Measurements from ENCODE around the gene OPCML. TPM values are rescaled to one million over a fixed set of nuclear protein-coding genes. Genes with fewer than 3 reads are reported as not detected.
A peak's percentile ranks its signal among the peaks of the same experiment; 100 is the strongest.

Gene OPCML
- total RNA-seq, 1 experiment from 2014 or later, result not detected

DNA sequence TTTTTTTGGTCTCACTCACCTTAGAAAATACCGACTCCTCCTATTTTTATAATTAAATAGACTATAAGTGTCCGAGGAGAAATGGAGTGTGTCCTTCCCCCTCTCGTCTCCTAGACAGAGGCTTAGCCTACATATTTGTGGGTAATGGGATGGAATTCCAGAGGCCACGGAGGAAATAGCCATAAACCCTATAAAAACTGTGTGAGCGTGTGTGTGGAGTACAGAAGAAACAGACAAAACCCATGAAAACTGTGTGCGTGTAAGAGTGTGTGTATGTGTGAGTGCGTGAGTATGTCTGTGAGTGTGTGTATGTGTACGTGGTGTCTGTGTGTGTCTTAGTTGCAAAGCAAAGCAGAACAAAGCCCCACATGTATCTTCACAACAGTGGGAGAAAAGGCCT, 883.5 kb downstream of the OPCML start:
- DNase-seq (ENCODE audit: low read depth, low spot score), result no peak
- in situ Hi-C loops (cut with HindIII; ENCODE audit: low pct_unique_long_range_greater_than_20kb, low sequenced_read_pairs), result no loop called here

DNA sequence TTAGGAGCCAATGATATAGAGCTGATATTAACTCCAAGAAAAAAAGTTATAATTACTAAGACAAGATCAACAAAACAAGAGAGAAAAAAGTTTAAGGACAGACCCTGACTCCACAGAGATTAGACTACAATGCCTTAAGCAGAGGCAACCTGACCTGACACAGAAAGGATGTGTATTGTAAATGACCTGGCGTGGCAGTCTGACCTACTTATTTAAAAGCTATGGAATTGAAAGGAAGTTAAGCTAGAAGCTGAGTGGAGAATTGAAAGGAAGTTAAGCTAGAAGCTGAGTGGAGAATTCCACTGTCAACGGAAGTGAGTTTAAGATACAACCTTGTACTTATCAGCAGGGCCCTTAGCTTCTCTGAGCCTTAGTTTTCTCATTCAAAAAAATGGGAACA, 885.4 kb downstream of the OPCML start:
- in situ Hi-C loops (cut with HindIII; ENCODE audit: low pct_unique_long_range_greater_than_20kb, low sequenced_read_pairs), result no loop called here
- DNase-seq (ENCODE audit: low read depth, low spot score), result no peak

DNA sequence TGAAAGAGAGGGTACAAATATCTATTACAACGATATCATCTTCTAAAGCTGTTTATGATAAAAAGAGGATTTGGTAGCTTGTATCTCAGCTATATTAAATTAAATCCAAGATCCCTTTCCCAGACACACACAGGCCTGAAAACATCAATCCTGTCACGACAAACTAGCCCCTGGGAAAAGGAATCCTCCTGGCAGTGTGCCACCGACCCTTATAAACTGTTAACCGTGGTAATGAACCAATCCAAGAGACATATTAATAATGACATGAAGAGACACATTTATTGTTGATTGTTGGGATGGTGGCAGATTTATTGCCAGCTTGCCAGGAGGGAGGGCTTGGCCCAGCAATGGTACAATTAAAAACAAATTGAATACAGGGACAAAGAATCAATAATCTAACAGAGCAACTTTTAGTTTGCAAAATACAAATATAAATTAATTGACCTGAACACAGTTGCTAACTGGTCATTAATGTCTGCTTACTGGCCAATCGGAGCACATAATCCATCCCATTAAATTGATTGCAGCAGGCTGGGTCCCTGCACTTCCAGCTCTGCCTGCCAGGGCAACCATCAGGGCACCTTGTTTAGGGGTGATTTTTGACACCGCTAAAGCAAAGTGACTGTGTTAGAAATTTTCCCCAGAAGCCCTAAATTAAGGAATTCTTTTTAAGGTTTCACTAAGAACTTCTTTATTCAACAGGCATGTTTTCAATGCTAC, 887.6 kb downstream of the OPCML start:
- no peak for DNase-seq (ENCODE audit: low read depth, low spot score)
- in situ Hi-C loops (cut with HindIII; ENCODE audit: low pct_unique_long_range_greater_than_20kb, low sequenced_read_pairs), result no loop called here

DNA sequence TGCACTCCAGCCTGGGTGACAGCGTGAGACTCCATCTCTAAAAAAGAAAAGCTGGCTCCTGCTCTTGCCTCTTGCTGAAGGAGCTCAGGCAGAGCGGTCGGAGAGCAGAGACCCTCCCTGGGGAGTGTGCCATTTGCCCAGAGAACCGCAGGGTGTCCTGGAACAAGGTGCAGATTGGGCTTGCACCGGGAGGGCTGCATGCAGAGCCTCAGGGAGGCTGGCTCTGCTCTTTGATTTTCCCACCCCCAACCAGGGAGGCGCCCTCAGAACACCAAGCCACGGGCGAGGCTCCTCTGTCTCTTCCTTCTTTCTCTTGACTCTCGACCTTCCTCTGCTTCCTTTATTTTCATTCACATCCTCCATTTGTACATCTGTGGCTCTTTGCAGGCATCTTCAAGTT, 889.1 kb downstream of the OPCML start:
- in situ Hi-C loops (cut with HindIII; ENCODE audit: low pct_unique_long_range_greater_than_20kb, low sequenced_read_pairs), result no loop called here

DNA sequence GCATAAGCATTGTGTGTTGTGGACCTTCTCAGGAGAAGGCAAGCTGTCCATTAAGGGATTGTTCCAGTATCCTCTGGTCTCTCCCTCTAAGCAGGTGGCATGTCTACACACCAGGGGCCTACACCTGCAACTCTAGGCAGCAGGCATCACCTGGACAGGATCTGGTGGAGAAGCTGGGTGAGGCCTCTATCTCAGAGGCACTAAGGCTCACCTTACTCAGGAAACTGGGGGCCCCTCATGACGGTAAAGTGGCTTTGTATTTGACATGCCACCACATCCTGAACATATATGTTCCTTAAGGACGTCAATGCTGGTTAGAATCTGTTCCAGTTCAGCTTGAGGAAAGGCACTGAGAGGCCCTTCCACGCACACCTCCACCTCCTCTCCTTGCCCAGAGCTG, 891.3 kb downstream of the OPCML start:
- no peak for DNase-seq (ENCODE audit: low read depth, low spot score)
- in situ Hi-C loops (cut with HindIII; ENCODE audit: low pct_unique_long_range_greater_than_20kb, low sequenced_read_pairs), result no loop called here

More for the DNA sequence above, 889.1 kb downstream of the OPCML start:
- DNase-seq (ENCODE audit: low read depth, low spot score), result no peak

DNA sequence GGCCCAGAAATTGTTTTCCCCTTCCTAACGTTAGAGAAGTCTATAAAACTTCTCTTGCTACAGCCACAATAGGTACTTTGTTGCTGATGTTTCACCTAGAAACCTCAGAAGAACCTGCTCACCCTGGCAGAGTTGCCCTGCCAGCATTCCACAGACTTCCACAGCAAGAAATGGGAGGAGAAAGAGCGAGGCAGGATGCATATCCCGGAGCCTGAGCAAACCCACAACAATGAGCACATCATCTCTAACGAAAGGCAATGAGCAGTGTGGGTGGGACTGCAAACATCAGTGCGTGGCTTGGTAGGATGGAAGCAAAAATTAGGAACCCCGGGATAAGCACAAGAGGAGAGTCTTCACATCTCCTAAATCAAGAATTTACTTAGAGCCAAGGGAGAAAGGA, 892.3 kb downstream of the OPCML start:
- in situ Hi-C loops (cut with HindIII; ENCODE audit: low pct_unique_long_range_greater_than_20kb, low sequenced_read_pairs), result no loop called here
- no peak for DNase-seq (ENCODE audit: low read depth, low spot score)

DNA sequence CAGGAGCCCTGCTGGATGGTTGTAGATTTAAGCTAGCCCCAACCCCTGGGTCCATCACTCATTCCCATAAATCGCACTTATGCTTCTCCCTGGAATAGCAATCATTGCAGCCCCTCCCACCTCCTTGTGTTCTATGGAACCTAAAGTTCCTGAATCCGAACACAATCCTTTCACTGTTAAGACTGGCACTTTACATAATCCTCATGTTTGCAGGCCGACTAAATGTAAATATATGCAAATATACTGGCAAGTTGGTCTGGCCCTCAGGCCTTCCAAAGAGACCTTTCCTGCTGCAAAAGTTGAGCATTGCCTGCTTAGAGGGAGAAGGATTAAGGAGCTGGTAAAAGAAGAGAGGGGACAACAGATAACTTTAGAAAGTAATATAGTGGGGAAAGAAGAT, 892.9 kb downstream of the OPCML start:
- in situ Hi-C loops (cut with HindIII; ENCODE audit: low pct_unique_long_range_greater_than_20kb, low sequenced_read_pairs), result no loop called here
- no peak for DNase-seq (ENCODE audit: low read depth, low spot score)

DNA sequence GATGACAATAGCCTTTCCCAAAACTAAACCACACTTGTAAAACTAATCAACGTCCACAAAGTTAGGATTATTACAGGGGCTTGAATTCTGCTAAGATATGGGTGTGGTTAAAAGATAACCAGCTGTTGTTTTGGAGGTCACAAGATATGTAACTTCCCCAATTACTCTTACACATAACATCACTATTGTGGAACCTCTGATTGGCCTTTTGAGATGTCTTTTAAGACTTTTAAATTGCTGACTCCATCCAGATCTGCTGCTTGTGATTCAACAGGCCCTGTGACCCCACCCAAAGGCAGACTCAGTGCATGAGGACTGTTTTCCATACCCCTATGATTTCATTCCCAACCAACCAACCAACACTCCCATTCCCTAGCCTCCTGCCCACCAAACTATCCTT, 893.9 kb downstream of the OPCML start:
- DNase-seq (ENCODE audit: low read depth, low spot score), result no peak
- in situ Hi-C loops (cut with HindIII; ENCODE audit: low pct_unique_long_range_greater_than_20kb, low sequenced_read_pairs), result no loop called here

DNA sequence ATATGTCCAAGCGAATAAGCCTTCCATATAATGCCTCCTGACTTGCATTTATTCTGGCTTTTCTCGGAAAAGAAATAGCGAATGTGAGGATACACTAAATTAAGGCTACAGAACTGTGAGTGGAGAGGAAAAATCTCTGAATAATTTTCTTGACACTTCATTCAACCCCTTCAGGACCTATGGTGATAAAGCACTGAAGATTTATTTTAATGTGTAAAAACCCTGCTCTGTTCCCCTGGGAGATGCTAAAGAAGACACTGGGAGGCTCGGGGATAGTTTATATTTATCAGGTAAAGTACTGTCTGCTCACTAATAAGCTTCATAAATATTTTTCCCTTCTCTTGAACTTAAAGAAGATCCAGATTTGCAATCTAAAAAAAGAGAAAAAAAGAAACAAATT, 895.8 kb downstream of the OPCML start:
- in situ Hi-C loops (cut with HindIII; ENCODE audit: low pct_unique_long_range_greater_than_20kb, low sequenced_read_pairs), result no loop called here
- no peak for DNase-seq (ENCODE audit: low read depth, low spot score)

DNA sequence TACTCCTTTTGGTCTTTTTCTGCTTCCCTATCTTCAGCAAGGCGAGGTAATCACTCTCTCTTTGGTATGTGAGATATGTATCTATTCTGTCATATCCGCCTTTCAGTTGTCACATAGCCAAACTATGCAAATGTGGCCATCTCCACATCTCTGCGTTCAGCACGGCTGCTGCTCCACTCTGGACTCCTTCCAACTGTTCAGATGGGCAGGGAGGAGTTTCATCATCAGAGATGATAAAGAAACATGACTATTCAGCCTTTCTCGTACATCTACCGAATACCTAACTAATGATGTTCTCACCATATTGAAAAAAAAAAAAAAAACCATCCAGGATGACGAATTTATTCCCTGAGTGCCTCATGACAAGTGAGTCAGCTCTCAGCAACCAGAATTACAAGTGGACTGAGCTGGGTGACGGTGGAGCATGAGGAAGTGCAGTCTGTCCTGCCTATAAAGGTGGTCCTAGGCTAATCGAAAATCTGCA, 899.6 kb downstream of the OPCML start:
- in situ Hi-C loops (cut with HindIII; ENCODE audit: low pct_unique_long_range_greater_than_20kb, low sequenced_read_pairs), result no loop called here
- peak; percentile 7 for DNase-seq (ENCODE audit: low read depth, low spot score)

DNA sequence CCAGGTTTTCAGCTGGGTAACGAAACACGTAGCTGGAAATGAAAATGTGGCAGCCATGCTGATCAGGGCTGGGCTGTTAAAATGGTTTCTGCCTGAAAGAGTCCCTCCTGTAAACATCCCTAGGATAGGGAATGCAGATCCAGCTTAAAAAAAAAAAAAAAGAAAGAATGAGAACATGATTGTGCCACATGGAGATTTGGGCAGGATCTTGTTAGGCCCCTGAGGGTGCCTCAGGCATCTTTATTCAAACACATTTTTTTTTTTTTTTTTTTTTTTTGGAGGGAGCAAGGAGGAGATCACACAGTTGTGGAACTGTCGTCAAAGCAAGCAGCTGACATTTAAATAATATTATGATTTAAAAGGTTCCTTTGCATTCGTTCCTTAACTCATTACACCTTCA, 900.3 kb downstream of the OPCML start:
- DNase-seq (ENCODE audit: low read depth, low spot score), result no peak
- in situ Hi-C loops (cut with HindIII; ENCODE audit: low pct_unique_long_range_greater_than_20kb, low sequenced_read_pairs), result no loop called here

DNA sequence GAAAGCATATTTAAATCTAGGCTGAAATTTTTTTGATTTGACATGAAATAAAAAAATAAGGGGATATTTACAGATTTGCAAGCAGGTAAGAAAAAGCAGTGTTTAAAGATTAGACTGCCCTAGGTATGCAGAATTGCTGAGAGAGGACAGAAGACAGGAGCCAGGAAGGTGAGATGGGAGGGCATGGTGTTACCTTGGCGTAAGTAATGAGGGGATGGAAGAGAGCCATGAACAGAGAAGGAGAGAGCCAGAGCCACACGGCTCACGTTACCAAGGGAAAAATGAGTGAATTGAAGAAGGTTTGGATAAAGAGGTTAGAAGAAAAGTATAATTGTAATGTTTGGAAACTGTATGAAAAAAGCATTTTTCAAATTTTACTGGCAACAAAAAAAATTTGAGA, 904.3 kb downstream of the OPCML start:
- in situ Hi-C loops (cut with HindIII; ENCODE audit: low pct_unique_long_range_greater_than_20kb, low sequenced_read_pairs), result no loop called here
- no peak for DNase-seq (ENCODE audit: low read depth, low spot score)

DNA sequence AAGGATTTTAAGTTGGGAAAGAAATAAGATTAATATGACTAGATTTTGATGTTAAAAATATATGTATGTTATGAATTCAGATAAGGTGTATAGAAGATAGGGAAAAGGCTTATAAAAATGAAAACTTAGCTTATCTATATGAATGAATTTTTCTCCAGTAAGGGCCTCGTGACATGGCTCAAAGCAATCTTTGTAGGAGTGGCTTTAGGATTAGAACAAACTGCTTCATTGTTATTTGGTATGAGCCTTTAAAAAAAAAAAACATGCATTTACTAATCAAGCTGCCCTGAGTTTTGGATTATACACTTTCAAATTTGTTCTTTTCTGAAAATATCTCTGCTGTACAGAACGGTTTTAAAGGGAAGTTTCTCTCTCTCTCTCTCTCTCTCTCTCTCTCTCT, 905.9 kb downstream of the OPCML start:
- in situ Hi-C loops (cut with HindIII; ENCODE audit: low pct_unique_long_range_greater_than_20kb, low sequenced_read_pairs), result no loop called here
- peak; percentile 34 for DNase-seq (ENCODE audit: low read depth, low spot score)

DNA sequence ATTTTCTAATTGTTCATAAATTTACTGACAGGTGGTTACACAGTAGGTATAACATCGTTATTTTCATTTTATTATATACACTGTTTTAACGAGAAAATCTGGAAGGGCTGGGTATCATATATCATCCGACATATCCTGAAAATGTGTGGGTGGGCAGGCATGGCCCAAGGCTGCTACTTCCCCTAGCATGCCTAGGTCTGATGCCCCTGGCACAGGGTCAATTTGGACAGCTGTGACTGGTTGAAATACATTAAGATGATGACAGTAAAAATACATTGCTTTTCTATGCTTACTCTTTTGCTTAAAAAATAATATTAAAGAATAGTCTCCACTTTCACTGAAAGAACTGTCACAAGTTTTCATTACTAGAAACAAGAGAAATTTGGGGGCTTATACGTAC, 908.8 kb downstream of the OPCML start:
- in situ Hi-C loops (cut with HindIII; ENCODE audit: low pct_unique_long_range_greater_than_20kb, low sequenced_read_pairs), result no loop called here
- DNase-seq (ENCODE audit: low read depth, low spot score), result no peak

DNA sequence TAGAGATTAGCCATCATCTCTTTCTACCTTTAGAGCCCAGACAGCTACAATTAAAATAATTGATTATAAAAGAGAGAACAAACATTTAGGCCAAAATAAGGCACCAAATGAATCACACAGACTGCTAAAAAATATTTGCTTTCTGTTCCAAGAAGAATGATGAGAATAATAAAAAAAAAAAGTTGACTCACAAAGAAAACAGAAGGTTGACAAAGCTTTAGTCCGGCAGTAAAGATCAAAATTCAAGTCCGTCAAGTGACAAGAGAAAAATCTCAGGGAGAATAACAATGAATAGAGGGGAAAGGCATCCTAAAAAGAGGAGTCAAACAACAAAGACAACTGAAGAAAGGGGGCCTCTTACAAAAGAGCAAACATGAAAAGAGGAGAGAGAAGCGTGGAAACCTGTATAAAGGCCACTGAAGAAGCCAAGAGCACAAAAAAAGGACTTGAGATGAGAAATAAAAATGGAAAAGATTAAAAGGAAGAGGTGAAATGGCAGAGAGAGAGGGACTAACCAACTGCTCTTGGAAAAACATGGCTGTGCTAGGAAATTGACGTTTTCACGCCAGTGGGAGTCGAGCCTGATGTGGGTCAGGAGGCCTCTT, 910.2 kb downstream of the OPCML start:
- in situ Hi-C loops (cut with HindIII; ENCODE audit: low pct_unique_long_range_greater_than_20kb, low sequenced_read_pairs), result no loop called here
- no peak for DNase-seq (ENCODE audit: low read depth, low spot score)

DNA sequence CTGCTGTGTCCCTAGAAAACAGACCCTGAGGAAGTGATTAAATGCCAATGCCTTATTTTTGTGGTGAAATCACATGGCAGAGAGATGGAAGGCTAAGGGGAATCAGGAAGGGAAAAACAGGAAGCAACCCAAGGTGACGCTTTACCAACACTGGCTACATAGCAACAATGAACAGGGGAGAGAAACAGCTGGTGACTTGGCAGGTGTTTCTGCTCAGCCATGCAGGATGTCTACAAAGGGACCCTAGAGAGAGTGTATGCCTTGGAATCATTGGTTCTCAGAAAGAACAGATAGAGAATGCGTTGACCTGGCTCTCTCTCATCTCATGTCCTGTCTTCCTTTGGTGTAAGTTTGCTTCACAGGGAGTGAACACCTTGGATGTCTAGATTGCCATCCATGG, 911.9 kb downstream of the OPCML start:
- DNase-seq (ENCODE audit: low read depth, low spot score), result no peak
- in situ Hi-C loops (cut with HindIII; ENCODE audit: low pct_unique_long_range_greater_than_20kb, low sequenced_read_pairs), result no loop called here

DNA sequence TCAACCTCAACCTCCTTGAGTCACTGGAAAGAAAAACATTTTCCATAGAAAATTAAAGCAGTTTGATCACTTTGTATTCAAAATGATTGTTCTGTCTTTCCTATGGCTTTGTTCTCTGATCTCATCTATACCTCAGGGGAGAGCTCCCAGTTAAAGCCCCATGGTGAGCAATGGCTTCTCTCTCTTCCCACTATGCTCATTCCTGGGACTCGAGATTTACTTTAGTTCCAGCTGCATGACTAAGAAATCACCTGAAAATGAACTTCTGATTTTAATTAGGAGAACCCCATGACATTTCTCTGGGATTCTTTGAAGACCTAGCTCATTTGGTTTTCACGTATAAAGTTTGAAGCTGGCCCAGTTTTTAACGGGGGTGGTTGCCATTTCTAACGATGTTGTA, 921.5 kb downstream of the OPCML start:
- in situ Hi-C loops (cut with HindIII; ENCODE audit: low pct_unique_long_range_greater_than_20kb, low sequenced_read_pairs), result no loop called here
- DNase-seq (ENCODE audit: low read depth, low spot score), result no peak

DNA sequence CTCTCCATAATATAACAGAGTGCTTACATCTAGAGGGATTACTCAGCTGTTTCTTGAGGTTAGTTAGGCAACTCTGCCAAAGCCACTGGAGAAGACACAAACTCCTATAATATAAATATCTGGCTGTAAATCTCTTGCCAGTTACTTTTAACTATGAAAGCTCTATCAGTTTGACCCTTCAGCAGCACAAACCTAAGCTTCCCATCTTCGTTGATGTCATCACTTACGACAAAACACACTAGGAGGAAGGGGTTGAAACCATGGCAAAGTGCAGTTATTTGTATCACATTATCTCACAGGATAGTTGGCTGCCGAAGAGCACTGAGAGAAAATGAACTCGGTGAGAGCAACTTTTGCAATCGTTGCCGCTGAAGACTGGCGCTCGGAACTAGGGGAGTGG, 922.1 kb downstream of the OPCML start:
- DNase-seq (ENCODE audit: low read depth, low spot score), result no peak
- in situ Hi-C loops (cut with HindIII; ENCODE audit: low pct_unique_long_range_greater_than_20kb, low sequenced_read_pairs), result no loop called here

DNA sequence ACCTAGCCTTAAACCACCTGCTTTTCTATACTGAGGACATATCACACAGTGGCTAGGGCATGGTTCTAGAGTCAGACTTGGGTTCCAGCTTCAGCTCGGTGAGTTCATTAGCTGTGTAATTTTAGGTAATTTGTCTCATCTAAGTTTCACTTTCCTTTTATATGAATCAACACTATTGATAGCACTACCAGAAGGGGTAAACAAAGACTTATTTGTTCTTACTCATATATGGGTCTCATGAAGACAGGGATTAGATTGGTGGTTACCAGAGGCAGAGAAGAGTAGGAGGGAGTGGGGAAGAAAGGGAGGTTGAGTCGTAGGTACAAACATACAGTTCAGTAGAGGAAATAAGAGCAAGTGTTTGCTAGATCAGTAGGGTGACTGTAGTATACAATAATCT, 924.7 kb downstream of the OPCML start:
- in situ Hi-C loops (cut with HindIII; ENCODE audit: low pct_unique_long_range_greater_than_20kb, low sequenced_read_pairs), result no loop called here
- DNase-seq (ENCODE audit: low read depth, low spot score), result peak; percentile 56
